NCI-H1092 treated with DMSO at 0.1 percent for 48 hours (cell line): ENCODE data around the gene BEND2.

Experiments
- DNase-seq: peaks from one replicate; lab custom pipeline; 2025; lab: John Stamatoyannopoulos, UW

The BEND2 gene

GRCh38 chrX:18136816-18137215 is 83.9 kb downstream of the BEND2 start:
- no peak for DNase-seq

DNA sequence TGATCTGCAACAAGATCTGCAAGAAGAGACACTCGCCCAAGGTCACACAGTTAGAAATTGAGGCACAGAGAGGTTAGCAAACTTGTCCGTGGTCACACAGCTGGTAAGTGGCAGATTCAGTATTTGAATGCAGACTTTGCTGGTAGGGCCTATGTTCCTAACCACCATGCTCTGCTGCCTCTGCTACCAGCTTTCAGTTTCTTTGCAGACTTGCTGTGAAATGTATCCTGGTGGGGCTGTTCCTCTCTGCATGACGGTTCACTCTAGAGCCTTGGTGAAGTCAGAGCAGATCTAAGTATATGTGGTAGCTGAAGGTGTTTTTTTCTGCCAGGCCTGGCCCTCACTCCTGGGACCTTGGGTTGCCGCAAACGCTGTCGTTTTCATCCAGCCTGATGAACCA is 87.1 kb downstream of the BEND2 start:
- no peak for DNase-seq

GRCh38 chrX:18129690-18130089 is 91.0 kb downstream of the BEND2 start:
- no peak for DNase-seq

- DNase-seq: no peak
These were observed 93.7 kb downstream of the BEND2 start for GRCh38 chrX:18126971-18127370.

- DNase-seq: peak; percentile 56
These were observed 100.8 kb downstream of the BEND2 start for GRCh38 chrX:18119856-18120255.
